IMR-90 (cell line): ENCODE measurements around the gene CAMK2B.

Experiments
- BHLHE40 ChIP-seq: fragments of 150-350 bp; IDR thresholded peaks from 2 replicates; pipeline ENCODE4 v1.6.1; 2016; ENCODE audit warnings: mild to moderate bottlenecking, low read depth, low read length
- CEBPB ChIP-seq: IDR thresholded peaks from 2 replicates; pipeline ENCODE4 v1.6.1; 2012; ENCODE audit warnings: low read depth, low read length, improper control_type of control experiment
- CHD1 ChIP-seq: IDR thresholded peaks from 2 replicates; pipeline ENCODE4 v1.6.1; 2012; ENCODE audit warnings: low read depth, low read length, improper control_type of control experiment
- POLR2A ChIP-seq: IDR thresholded peaks from 2 replicates; pipeline ENCODE4 v1.6.1; 2012; ENCODE audit warnings: mild to moderate bottlenecking, low read depth, low read length
- RAD21 ChIP-seq: IDR thresholded peaks from 2 replicates; pipeline ENCODE4 v1.6.1; 2012; ENCODE audit warnings: low read length, improper control_type of control experiment
- TF ChIP-seq, protein P1 (sequence below): conservative IDR thresholded peaks from 2 replicates; pipeline ENCODE4 v1.5.1; 2012; ENCODE audit warnings: mild to moderate bottlenecking, low read depth, low read length, improper control_type of control experiment
- TF ChIP-seq, protein P2 (sequence below): fragments of 150-350 bp; IDR thresholded peaks from 2 replicates; pipeline ENCODE4 v1.6.1; 2017; ENCODE audit warnings: mild to moderate bottlenecking, antibody characterized with exemption, low read length, low read depth

DNA sequence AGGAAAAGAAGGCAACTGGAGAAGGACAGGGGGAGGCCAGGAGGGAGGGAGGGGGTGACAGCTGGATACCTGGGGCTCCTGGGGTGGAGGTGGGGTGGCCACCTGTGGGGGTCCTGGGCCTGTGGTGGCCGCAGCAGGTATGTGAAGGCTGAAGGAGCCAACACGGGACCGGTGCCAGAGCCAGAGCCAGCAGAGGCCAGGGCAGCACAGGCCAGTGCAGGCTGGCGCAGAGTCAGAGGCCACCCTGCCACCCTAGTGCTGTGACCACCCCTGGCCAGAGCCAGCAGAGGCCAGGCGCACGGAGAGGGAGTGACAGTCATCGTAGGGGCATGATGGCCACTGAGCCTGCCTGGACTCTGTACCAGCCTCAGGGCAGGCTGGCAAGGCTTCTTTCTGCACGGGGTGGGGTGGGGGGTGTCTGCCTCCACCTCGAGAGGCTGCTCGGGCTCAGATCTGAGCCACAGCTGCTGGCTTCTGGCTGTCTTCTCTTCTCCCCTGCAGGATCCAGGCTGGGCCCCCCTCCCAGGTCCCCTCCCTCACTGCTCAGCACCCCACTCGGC is 95.8 kb downstream of the CAMK2B start:
- TF ChIP-seq, protein P1, sequence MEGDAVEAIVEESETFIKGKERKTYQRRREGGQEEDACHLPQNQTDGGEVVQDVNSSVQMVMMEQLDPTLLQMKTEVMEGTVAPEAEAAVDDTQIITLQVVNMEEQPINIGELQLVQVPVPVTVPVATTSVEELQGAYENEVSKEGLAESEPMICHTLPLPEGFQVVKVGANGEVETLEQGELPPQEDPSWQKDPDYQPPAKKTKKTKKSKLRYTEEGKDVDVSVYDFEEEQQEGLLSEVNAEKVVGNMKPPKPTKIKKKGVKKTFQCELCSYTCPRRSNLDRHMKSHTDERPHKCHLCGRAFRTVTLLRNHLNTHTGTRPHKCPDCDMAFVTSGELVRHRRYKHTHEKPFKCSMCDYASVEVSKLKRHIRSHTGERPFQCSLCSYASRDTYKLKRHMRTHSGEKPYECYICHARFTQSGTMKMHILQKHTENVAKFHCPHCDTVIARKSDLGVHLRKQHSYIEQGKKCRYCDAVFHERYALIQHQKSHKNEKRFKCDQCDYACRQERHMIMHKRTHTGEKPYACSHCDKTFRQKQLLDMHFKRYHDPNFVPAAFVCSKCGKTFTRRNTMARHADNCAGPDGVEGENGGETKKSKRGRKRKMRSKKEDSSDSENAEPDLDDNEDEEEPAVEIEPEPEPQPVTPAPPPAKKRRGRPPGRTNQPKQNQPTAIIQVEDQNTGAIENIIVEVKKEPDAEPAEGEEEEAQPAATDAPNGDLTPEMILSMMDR: no peak
- no peak for TF ChIP-seq POLR2A
- no peak for TF ChIP-seq RAD21
- no peak for TF ChIP-seq CHD1
- no peak for TF ChIP-seq BHLHE40
- TF ChIP-seq, protein P2, sequence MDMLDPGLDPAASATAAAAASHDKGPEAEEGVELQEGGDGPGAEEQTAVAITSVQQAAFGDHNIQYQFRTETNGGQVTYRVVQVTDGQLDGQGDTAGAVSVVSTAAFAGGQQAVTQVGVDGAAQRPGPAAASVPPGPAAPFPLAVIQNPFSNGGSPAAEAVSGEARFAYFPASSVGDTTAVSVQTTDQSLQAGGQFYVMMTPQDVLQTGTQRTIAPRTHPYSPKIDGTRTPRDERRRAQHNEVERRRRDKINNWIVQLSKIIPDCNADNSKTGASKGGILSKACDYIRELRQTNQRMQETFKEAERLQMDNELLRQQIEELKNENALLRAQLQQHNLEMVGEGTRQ: no peak
- no peak for TF ChIP-seq CEBPB
